HepG2 (cell line): Measurements from ENCODE around the gene ANKRD27. TPM values are rescaled to one million over a fixed set of nuclear protein-coding genes. Genes with fewer than 3 reads are reported as not detected.
"Not testable (repeated sequence)": the region's sequence is repeated elsewhere in the genome, so short reads cannot be mapped to it uniquely, and the experiment has no call there.

Source experiments
- ATAC-seq: fragments of 200-7000 bp; cut with Tn5 transposase; 3 replicates; pipeline ENCODE4 v1.9.1; 2020; ENCODE audit warnings: mild to moderate bottlenecking, moderate library complexity
- BruUV-seq: library from RNA; stranded (reverse); fragments of 400-500 nt; replicated peaks from 2 replicates; lab custom pipeline; 2021; lab: Mats Ljungman, UMichigan
- CTCF ChIA-PET: fragments of 300-600 bp; formaldehyde crosslinking; extraction: SDS; loops from one replicate; lab custom pipeline; 2021; ENCODE audit warnings: low total read pairs, inconsistent platforms, low intra/inter-chr PET ratio; lab: Yijun Ruan, JAX
- POLR2A ChIA-PET: fragments of 350-600 bp; sonication (Branson Sonifier 250); formaldehyde crosslinking; loops from one replicate; lab custom pipeline; 2020; ENCODE audit warnings: antibody characterized with exemption, inconsistent platforms; lab: Yijun Ruan, JAX
- DNase-seq: peaks from one replicate; pipeline ENCODE4 v3.0.0-alpha.2; 2015; ENCODE audit warnings: low spot score
- FAIRE-seq: peaks from 3 replicates; lab custom pipeline; 2011; peaks lifted over from hg19 to GRCh38; lab: Jason Lieb, UNC
- H2AFZ ChIP-seq: one replicate; pipeline ENCODE4 v1.6.1; 2011; ENCODE audit warnings: low read length, inconsistent platforms
- H3K27ac ChIP-seq: fragments of 300-600 bp; 3 replicates; pipeline ENCODE4 v1.8.0; 2011; ENCODE audit warnings: mixed run types, mild to moderate bottlenecking, mixed read lengths, low read length, inconsistent platforms; ENCODE audit not compliant: insufficient read depth; ENCODE audit errors: extremely low read length
- H3K27me3 ChIP-seq, 2 experiments: fragments of 200-600 bp in 1 of 2; 2 replicates in 1 of 2; 3 replicates in 1 of 2; pipeline versions ENCODE4 v1.6.0 to v1.8.0; 2011; ENCODE audit warnings: low read length in 2 of 2, mild to moderate bottlenecking in 2 of 2, moderate library complexity in 2 of 2, inconsistent platforms in 1 of 2; ENCODE audit not compliant: insufficient read depth in 2 of 2, control insufficient read depth in 1 of 2
- H3K36me3 ChIP-seq, 2 experiments: fragments of 200-600 bp in 1 of 2; replicated peaks in 1 of 2; 2 replicates in 1 of 2; 3 replicates in 1 of 2; pipeline versions ENCODE4 v1.5.1 to v1.8.0; 2011; ENCODE audit warnings: low read length in 2 of 2, inconsistent platforms in 1 of 2; ENCODE audit not compliant: insufficient read depth in 2 of 2, control insufficient read depth in 1 of 2
- H3K4me1 ChIP-seq: 2 replicates; pipeline ENCODE4 v1.5.1; 2012; ENCODE audit warnings: low read length, inconsistent platforms; ENCODE audit not compliant: insufficient read depth
- H3K4me2 ChIP-seq: 2 replicates; pipeline ENCODE4 v1.6.0; 2011; ENCODE audit warnings: low read depth, low read length, inconsistent platforms
- H3K4me3 ChIP-seq, 3 experiments: fragments of 200-600 bp in 1 of 3; sonication (generic), shearing (Covaris generic) in 1 of 3; replicated peaks in 1 of 3; 2 replicates each; pipeline ENCODE4 v1.5.1; 2011 to 2016; ENCODE audit warnings: low read length in 3 of 3, inconsistent platforms in 2 of 3, low read depth in 2 of 3, mild to moderate bottlenecking in 2 of 3, control low read depth in 1 of 3, mixed read lengths in 1 of 3; ENCODE audit not compliant: insufficient read depth in 1 of 3
- H3K79me2 ChIP-seq: one replicate; pipeline ENCODE4 v1.6.1; 2011; ENCODE audit warnings: low read length, inconsistent platforms; ENCODE audit not compliant: insufficient read depth
- H3K9ac ChIP-seq: 2 replicates; pipeline ENCODE4 v1.6.0; 2011; ENCODE audit warnings: mild to moderate bottlenecking, low read depth, low read length, inconsistent platforms; ENCODE audit not compliant: insufficient read depth
- H3K9me3 ChIP-seq: 2 replicates; pipeline ENCODE4 v1.5.1; 2012; ENCODE audit warnings: mild to moderate bottlenecking, low read length
- H4K20me1 ChIP-seq: 2 replicates; pipeline ENCODE4 v1.6.0; 2011; ENCODE audit warnings: inconsistent platforms, mild to moderate bottlenecking, low read length, moderate library complexity; ENCODE audit not compliant: insufficient read depth
- ATF1 ChIP-seq: IDR thresholded peaks from 2 replicates; pipeline ENCODE4 v1.6.1; 2016; ENCODE audit warnings: mild to moderate bottlenecking, control low read depth
- DMAP1 ChIP-seq: IDR thresholded peaks from 2 replicates; pipeline ENCODE4 v1.6.1; 2016
- HNRNPL ChIP-seq: fragments of 200-400 bp; formaldehyde crosslinking; IDR thresholded peaks from 2 replicates; pipeline ENCODE4 v1.6.1; 2017; ENCODE audit warnings: mild to moderate bottlenecking, low read depth, low read length
- MATR3 ChIP-seq: sonication (generic); formaldehyde crosslinking; IDR thresholded peaks from 2 replicates; pipeline ENCODE4 v1.4.0; 2020; ENCODE audit warnings: missing genetic modification reagents
- TAF15 ChIP-seq: fragments of 200-400 bp; formaldehyde crosslinking; IDR thresholded peaks from one replicate; pipeline ENCODE4 v1.6.1; 2018; ENCODE audit warnings: mild to moderate bottlenecking, low read depth, low read length; ENCODE audit not compliant: poor library complexity, severe bottlenecking
- TBX3 ChIP-seq: fragments of 450-650 bp; IDR thresholded peaks from 2 replicates; pipeline ENCODE4 v1.6.1; 2017; ENCODE audit warnings: antibody characterized with exemption, mild to moderate bottlenecking, inconsistent platforms, borderline replicate concordance
- ZNF567 ChIP-seq: sonication (generic); formaldehyde crosslinking; IDR thresholded peaks from 2 replicates; pipeline ENCODE4 v1.8.1; 2023; ENCODE audit warnings: mild to moderate bottlenecking, missing genetic modification reagents, borderline replicate concordance
- WGBS: methylation state at CpG from one replicate; pipeline ENCODE4 v1.1.6; 2017; ENCODE audit warnings: low lambda C conversion rate; 5-methylcytosine and 5-hydroxymethylcytosine counted together
- in situ Hi-C: cut with HindIII; loops from 2 replicates; pipeline ENCODE4 v1.10.0; 2017; ENCODE audit warnings: low pct_unique_long_range_greater_than_20kb; ENCODE audit not compliant: extremely low pct_ligation_motif_present
- intact Hi-C: fragments of 100-400 bp; cut with micrococcal nuclease; formaldehyde crosslinking; loops from one replicate; pipeline ENCODE4 v1.10.0; 2022; ENCODE audit not compliant: unreplicated experiment
- polyA plus RNA-seq, 8 experiments: library from polyadenylated mRNA; depleted of rRNA in 3 of 8; stranded (reverse) in 7 of 8; unstranded in 1 of 8; fragments of >200 nt; fragmentation: Illumina TruSeq in 4 of 8; extraction: Trizol in 4 of 8; gene quantifications; 2 replicates each; pipeline versions ENCODE4 v1.2.1 to v1.2.3, GENCODE V29; 2011 to 2016; ENCODE audit warnings: low read depth in 4 of 8, missing spikeins in 1 of 8, mixed read lengths in 1 of 8; ENCODE audit not compliant: insufficient read depth in 1 of 8
- total RNA-seq, 5 experiments: library from RNA; depleted of rRNA; stranded (reverse); fragments of >200 nt; fragmentation: Illumina TruSeq; extraction: Trizol; gene quantifications; 2 replicates each; pipeline ENCODE4 v1.2.3, GENCODE V29; 2016; ENCODE audit warnings: low read depth in 1 of 5
- TF ChIP-seq, protein P1 (sequence below): sonication (generic); formaldehyde crosslinking; IDR thresholded peaks from 2 replicates; pipeline ENCODE4 v1.8.0; 2022; ENCODE audit warnings: mild to moderate bottlenecking, missing genetic modification reagents, moderate library complexity
- TF ChIP-seq, protein P2 (sequence below): IDR thresholded peaks from 2 replicates; pipeline ENCODE4 v1.6.1; 2016; ENCODE audit warnings: low read depth, missing genetic modification reagents, missing compliant biosample characterization
- TF ChIP-seq, protein P3 (sequence below): sonication (generic); formaldehyde crosslinking; IDR thresholded peaks from 2 replicates; pipeline ENCODE4 v1.9.0; 2021; ENCODE audit warnings: missing genetic modification reagents, mild to moderate bottlenecking, borderline replicate concordance

Gene ANKRD27
- total and polyA plus RNA-seq, 2 of the 13 experiments (the other 11 are each of a cell fraction or from before 2014, with no cell fraction given) = 22.2 to 23.7 TPM

DNA sequence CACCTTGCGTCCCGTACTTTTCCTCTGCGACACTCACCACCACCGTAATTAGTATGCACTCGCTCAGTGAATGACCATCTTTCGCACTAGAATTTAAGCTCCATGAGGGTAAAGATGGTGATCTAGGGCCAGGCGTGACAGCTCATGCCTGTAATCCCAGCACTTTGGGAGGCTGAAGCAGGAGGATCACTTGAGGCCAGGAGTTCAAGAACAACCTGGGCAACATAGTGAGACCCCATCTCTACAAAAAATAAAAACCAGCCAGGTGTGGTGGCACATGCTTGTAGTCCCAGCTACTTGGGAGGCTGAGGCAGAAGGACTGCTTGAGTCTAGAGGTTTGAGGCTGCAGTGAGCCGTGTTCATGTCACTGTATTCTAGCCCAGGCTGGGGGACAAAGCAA, 18.6 kb downstream of the ANKRD27 start:
- H3K4me3 ChIP-seq, H3K79me2 ChIP-seq, H3K9ac ChIP-seq, ATAC-seq, in situ Hi-C loops, intact Hi-C loops, H4K20me1 ChIP-seq, H3K4me2 ChIP-seq, DNase-seq, H3K27ac ChIP-seq, CTCF ChIA-PET, H3K9me3 ChIP-seq, H2AFZ ChIP-seq, FAIRE-seq, H3K4me1 ChIP-seq, H3K27me3 ChIP-seq: not testable (repeated sequence)
- TSS peak; percentile 32 for BruUV-seq
- 98% methylated on average over 8 of the region's 8 CpGs for WGBS
- POLR2A ChIA-PET = interaction anchor here (1.7 kb wide), 1 partner anchor 19 kb away, joined by 4 read pairs; the partner anchor contains the start of gene ANKRD27
- H3K36me3 ChIP-seq = peaks cover 7 to 25% of the 10 kb centered on the region in 2 experiments; a peak in 4 of 5 replicates

DNA sequence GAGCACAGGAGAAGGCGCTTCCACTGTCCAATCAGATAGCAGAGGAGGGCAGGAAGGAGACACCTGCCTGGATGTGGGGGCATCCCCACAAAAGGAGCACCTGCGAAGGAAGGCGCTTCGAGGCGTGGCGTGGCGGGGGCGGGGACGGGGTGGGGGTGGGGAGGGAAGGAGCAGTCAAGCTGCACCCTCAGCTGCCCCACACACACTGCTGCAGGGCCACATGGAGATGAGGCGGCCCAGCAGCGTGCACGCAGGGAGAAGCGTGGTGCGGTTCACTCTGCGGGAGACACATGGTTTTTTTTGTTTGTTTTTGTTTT, 21.4 kb downstream of the ANKRD27 start:
- peaks cover 12 to 31% of the 10 kb centered on the region in 2 experiments; a peak in 4 of 5 replicates for H3K36me3 ChIP-seq
- H3K9me3 ChIP-seq = no peaks in the 10 kb centered on the region
- no peaks in the 10 kb centered on the region for H3K4me1 ChIP-seq
- in situ Hi-C loops (no loop called here), intact Hi-C loops (no loop called here)
- BruUV-seq = no TSS peak
- H3K4me2 ChIP-seq = no peak overlapping the region
- H3K4me3 ChIP-seq = no peak overlapping the region
- 100% methylated on average over 12 of the region's 15 CpGs for WGBS
- H3K9ac ChIP-seq = no peak overlapping the region
- TF ChIP-seq, protein P1, sequence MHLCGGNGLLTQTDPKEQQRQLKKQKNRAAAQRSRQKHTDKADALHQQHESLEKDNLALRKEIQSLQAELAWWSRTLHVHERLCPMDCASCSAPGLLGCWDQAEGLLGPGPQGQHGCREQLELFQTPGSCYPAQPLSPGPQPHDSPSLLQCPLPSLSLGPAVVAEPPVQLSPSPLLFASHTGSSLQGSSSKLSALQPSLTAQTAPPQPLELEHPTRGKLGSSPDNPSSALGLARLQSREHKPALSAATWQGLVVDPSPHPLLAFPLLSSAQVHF (CRISPR knock-in tag) = no peak
- no peak for TF ChIP-seq ATF1 (CRISPR knock-in tag)
- TF ChIP-seq TAF15 = no peak
- TF ChIP-seq HNRNPL = no peak
- TF ChIP-seq, protein P2, sequence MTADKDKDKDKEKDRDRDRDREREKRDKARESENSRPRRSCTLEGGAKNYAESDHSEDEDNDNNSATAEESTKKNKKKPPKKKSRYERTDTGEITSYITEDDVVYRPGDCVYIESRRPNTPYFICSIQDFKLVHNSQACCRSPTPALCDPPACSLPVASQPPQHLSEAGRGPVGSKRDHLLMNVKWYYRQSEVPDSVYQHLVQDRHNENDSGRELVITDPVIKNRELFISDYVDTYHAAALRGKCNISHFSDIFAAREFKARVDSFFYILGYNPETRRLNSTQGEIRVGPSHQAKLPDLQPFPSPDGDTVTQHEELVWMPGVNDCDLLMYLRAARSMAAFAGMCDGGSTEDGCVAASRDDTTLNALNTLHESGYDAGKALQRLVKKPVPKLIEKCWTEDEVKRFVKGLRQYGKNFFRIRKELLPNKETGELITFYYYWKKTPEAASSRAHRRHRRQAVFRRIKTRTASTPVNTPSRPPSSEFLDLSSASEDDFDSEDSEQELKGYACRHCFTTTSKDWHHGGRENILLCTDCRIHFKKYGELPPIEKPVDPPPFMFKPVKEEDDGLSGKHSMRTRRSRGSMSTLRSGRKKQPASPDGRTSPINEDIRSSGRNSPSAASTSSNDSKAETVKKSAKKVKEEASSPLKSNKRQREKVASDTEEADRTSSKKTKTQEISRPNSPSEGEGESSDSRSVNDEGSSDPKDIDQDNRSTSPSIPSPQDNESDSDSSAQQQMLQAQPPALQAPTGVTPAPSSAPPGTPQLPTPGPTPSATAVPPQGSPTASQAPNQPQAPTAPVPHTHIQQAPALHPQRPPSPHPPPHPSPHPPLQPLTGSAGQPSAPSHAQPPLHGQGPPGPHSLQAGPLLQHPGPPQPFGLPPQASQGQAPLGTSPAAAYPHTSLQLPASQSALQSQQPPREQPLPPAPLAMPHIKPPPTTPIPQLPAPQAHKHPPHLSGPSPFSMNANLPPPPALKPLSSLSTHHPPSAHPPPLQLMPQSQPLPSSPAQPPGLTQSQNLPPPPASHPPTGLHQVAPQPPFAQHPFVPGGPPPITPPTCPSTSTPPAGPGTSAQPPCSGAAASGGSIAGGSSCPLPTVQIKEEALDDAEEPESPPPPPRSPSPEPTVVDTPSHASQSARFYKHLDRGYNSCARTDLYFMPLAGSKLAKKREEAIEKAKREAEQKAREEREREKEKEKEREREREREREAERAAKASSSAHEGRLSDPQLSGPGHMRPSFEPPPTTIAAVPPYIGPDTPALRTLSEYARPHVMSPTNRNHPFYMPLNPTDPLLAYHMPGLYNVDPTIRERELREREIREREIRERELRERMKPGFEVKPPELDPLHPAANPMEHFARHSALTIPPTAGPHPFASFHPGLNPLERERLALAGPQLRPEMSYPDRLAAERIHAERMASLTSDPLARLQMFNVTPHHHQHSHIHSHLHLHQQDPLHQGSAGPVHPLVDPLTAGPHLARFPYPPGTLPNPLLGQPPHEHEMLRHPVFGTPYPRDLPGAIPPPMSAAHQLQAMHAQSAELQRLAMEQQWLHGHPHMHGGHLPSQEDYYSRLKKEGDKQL (CRISPR knock-in tag) = no peak
- no peak for TF ChIP-seq TBX3
- TF ChIP-seq DMAP1 (CRISPR knock-in tag) = no peak
- TF ChIP-seq ZNF567 (CRISPR knock-in tag) = no peak
- TF ChIP-seq, protein P3, sequence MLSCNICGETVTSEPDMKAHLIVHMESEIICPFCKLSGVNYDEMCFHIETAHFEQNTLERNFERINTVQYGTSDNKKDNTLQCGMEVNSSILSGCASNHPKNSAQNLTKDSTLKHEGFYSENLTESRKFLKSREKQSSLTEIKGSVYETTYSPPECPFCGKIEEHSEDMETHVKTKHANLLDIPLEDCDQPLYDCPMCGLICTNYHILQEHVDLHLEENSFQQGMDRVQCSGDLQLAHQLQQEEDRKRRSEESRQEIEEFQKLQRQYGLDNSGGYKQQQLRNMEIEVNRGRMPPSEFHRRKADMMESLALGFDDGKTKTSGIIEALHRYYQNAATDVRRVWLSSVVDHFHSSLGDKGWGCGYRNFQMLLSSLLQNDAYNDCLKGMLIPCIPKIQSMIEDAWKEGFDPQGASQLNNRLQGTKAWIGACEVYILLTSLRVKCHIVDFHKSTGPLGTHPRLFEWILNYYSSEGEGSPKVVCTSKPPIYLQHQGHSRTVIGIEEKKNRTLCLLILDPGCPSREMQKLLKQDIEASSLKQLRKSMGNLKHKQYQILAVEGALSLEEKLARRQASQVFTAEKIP (CRISPR knock-in tag) = no peak
- no peak for TF ChIP-seq MATR3
- no peaks in the 10 kb centered on the region for H4K20me1 ChIP-seq
- no peaks in the 10 kb centered on the region for H3K27me3 ChIP-seq
- POLR2A ChIA-PET = no interaction called here
- CTCF ChIA-PET = no interaction called here
- H2AFZ ChIP-seq = no peak overlapping the region
- H3K27ac ChIP-seq = no peak overlapping the region
- no peaks in the 10 kb centered on the region for H3K79me2 ChIP-seq
- no peak for ATAC-seq
- DNase-seq = no peak
- FAIRE-seq = no peak
